Measurements from ENCODE around the gene VANGL1. TPM values are rescaled to one million over a fixed set of nuclear protein-coding genes. Genes with fewer than 3 reads are reported as not detected.
A peak's percentile ranks its signal among the peaks of the same experiment; 100 is the strongest.

Gene VANGL1
- total and polyA plus RNA-seq, 4 donors = 2.5 to 6.8 (median 3.5) TPM

GRCh38 chr1:115726570-115726969 lies 84.8 kb downstream of the VANGL1 start (continued):
- TF ChIP-seq MAX (IDR thresholded peaks at IDR 0.05) = no peak
- TF ChIP-seq HNF4A (conservative IDR thresholded peaks at IDR 0.05) = no peak
- TF ChIP-seq GABPA (IDR thresholded peaks at IDR 0.05 in 1 of 2, conservative IDR thresholded peaks at IDR 0.05 in 1 of 2) = no peak
- no peak for TF ChIP-seq JUND (IDR thresholded peaks at IDR 0.05)

GRCh38 chr1:115727706-115728249 lies 86.0 kb downstream of the VANGL1 start:
- Histone ChIP-seq H3K9ac (ENCODE audit: low read depth in 1 of 2, low read length in 2 of 2) (no peak overlapping the region), H3K36me3 (ENCODE audit: control insufficient read depth in 4 of 4, insufficient read depth in 3 of 4, low read depth in 1 of 4, low read length in 3 of 4) (no peaks in the 10 kb centered on the region), H3K27ac (ENCODE audit: low read depth in 1 of 2, low read length in 2 of 2) (peak overlapping the region in 1 of 2 donors; percentile 22), H3K4me1 (ENCODE audit: control insufficient read depth in 4 of 4, insufficient read depth in 4 of 4, low read length in 3 of 4) (peaks cover 0 to 11% (median under 1%) of the 10 kb centered on the region in 4 donors), H3K9me3 (ENCODE audit: control insufficient read depth in 4 of 4, low read length in 3 of 4) (no peaks in the 10 kb centered on the region), H3K4me3 (ENCODE audit: low read depth in 1 of 3, low read length in 3 of 3) (no peak overlapping the region), H3K27me3 (ENCODE audit: control insufficient read depth in 4 of 4, insufficient read depth in 4 of 4, low read length in 3 of 4) (no peaks in the 10 kb centered on the region)
- WGBS = 40% methylated on average over 7 of the region's 7 CpGs
- peak; percentile 45 for DNase-seq (ENCODE audit: low spot score)
- TF ChIP-seq TAF1 (conservative IDR thresholded peaks at IDR 0.05) (no peak), ATF3 (IDR thresholded peaks at IDR 0.05) (peak; percentile 28), REST (IDR thresholded peaks at IDR 0.05) (peak; percentile 32), EGR1 (IDR thresholded peaks at IDR 0.05; ENCODE audit: low read depth in 2 of 2) (no peak), MAX (IDR thresholded peaks at IDR 0.05) (peak; percentile 36), CTCF (IDR thresholded peaks at IDR 0.05; ENCODE audit: low read depth, low read length, missing input control) (no peak), ZBTB33 (IDR thresholded peaks at IDR 0.05) (no peak), FOXA2 (IDR thresholded peaks at IDR 0.05) (no peak), HNF4A (conservative IDR thresholded peaks at IDR 0.05) (no peak), GABPA (IDR thresholded peaks at IDR 0.05 in 1 of 2, conservative IDR thresholded peaks at IDR 0.05 in 1 of 2) (no peak), NR2F2 (IDR thresholded peaks at IDR 0.05) (peak; percentile 57), RAD21 (IDR thresholded peaks at IDR 0.05) (no peak), FOXA1 (IDR thresholded peaks at IDR 0.05) (no peak), JUND (IDR thresholded peaks at IDR 0.05) (no peak), SP1 (IDR thresholded peaks at IDR 0.05) (no peak), HNF4G (IDR thresholded peaks at IDR 0.05) (no peak), RXRA (IDR thresholded peaks at IDR 0.05) (peak; percentile 25 to 56), YY1 (IDR thresholded peaks at IDR 0.05) (no peak)

Measured in liver (tissue), 9 donors.